Measurements from ENCODE around the gene MLEC.

Gene MLEC

GRCh38 chr12:120734210-120734609, 47.3 kb downstream of the MLEC start:
- in situ Hi-C loops (cut with HindIII; ENCODE audit: low sequenced_read_pairs): no loop called here
- no peak for TF ChIP-seq CTCF (IDR thresholded peaks at IDR 0.05; ENCODE audit: low read depth, low read length, missing control alignments)
- no peak for DNase-seq (ENCODE audit: low read depth)
- H3K4me3 ChIP-seq (ENCODE audit: low read depth, low read length): no peak overlapping the region

GRCh38 chr12:120735181-120735580, 48.2 kb downstream of the MLEC start:
- no peak for DNase-seq (ENCODE audit: low read depth)
- in situ Hi-C loops (cut with HindIII; ENCODE audit: low sequenced_read_pairs): no loop called here
- no peak for TF ChIP-seq CTCF (IDR thresholded peaks at IDR 0.05; ENCODE audit: low read depth, low read length, missing control alignments)
- no peak overlapping the region for H3K4me3 ChIP-seq (ENCODE audit: low read depth, low read length)

- H3K4me3 ChIP-seq (ENCODE audit: low read depth, low read length): no peak overlapping the region
- in situ Hi-C loops (cut with HindIII; ENCODE audit: low sequenced_read_pairs): no loop called here
- TF ChIP-seq CTCF (IDR thresholded peaks at IDR 0.05; ENCODE audit: low read depth, low read length, missing control alignments): no peak
- no peak for DNase-seq (ENCODE audit: low read depth)
Measured at GRCh38 chr12:120736404-120737331, 49.7 kb downstream of the MLEC start.

GRCh38 chr12:120737557-120738251, 50.8 kb downstream of the MLEC start:
- TF ChIP-seq CTCF (IDR thresholded peaks at IDR 0.05; ENCODE audit: low read depth, low read length, missing control alignments): peak; percentile 46
- in situ Hi-C loops (cut with HindIII; ENCODE audit: low sequenced_read_pairs): no loop called here
- no peak for DNase-seq (ENCODE audit: low read depth)
- H3K4me3 ChIP-seq (ENCODE audit: low read depth, low read length): no peak overlapping the region

- no peak for DNase-seq (ENCODE audit: low read depth)
- no peak overlapping the region for H3K4me3 ChIP-seq (ENCODE audit: low read depth, low read length)
- in situ Hi-C loops (cut with HindIII; ENCODE audit: low sequenced_read_pairs): no loop called here
- no peak for TF ChIP-seq CTCF (IDR thresholded peaks at IDR 0.05; ENCODE audit: low read depth, low read length, missing control alignments)
Measured at GRCh38 chr12:120738252-120739030, 51.5 kb downstream of the MLEC start.
